Brain microvascular endothelial cell (primary cell): ENCODE measurements around the gene GPR171.
"Not testable (repeated sequence)": the region's sequence is repeated elsewhere in the genome, so short reads cannot be mapped to it uniquely, and the experiment has no call there.

ENCODE experiments used
- DNase-seq: peaks from one replicate; pipeline ENCODE4 v3.0.0-alpha.2; 2020
- H3K27ac ChIP-seq: fragments of 250-450 bp; sonication (Bioruptor Pico); 2 replicates; pipeline ENCODE4 v1.5.1; 2020; ENCODE audit warnings: mild to moderate bottlenecking, moderate library complexity
- H3K27me3 ChIP-seq: fragments of 250-450 bp; sonication (Bioruptor Pico); replicated peaks from 2 replicates; pipeline ENCODE4 v1.5.1; 2020; ENCODE audit warnings: mild to moderate bottlenecking
- H3K36me3 ChIP-seq: fragments of 250-450 bp; sonication (Bioruptor Pico); replicated peaks from 2 replicates; pipeline ENCODE4 v1.5.1; 2020; ENCODE audit warnings: mild to moderate bottlenecking
- H3K4me3 ChIP-seq: 2 replicates; pipeline ENCODE4 v1.5.1; 2011; ENCODE audit warnings: low read depth, mild to moderate bottlenecking, control low read depth, low read length, moderate library complexity
- CTCF ChIP-seq: IDR thresholded peaks from 2 replicates; pipeline ENCODE4 v1.5.1; 2011; ENCODE audit warnings: low read depth, mild to moderate bottlenecking, moderate library complexity, low read length, control low read depth, inconsistent platforms; ENCODE audit errors: missing control alignments
- in situ Hi-C: cut with HindIII; loops from 2 replicates; pipeline ENCODE4 v1.10.0; 2017; ENCODE audit warnings: low sequenced_read_pairs, low pct_ligation_motif_present

Gene GPR171

DNA sequence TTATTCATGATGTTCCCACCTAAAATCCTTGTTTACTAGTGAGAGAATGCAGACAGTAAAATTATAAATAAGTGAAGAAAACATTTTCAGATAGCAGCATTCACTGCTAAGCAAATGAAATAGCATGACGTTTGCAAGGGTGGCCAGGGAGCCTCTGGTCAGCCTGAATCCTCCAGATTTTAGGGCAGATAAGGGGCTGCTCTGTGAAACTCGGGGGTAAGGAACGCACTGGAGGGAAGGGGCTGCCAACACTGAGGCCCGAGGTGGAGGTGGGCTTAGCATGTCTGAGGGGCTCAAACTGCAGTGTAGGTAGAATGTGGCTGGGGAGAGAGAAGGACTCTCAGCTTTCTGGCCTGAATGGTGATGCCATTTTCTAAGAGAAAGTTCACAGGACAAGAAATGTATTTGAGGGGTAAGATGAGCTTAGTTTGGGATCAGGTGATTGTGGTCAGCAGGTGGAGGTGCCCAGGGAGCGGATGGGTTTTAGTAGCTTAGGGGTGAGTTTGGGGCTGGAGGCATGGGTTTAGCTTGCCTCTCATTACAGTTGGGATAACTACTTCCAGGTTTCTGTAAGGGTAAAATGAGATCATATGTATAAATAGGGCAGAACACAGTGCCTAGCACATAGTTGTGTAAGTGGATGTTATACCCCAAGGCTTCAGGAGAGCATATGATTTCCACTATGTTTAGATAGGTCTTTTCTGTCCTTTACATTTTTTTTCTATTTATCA lies 20.5 kb downstream of the GPR171 start:
- TF ChIP-seq CTCF: no peak
- Histone ChIP-seq H3K27ac (no peak overlapping the region), H3K36me3 (no peaks in the 10 kb centered on the region), H3K4me3 (no peak overlapping the region), H3K27me3 (no peaks in the 10 kb centered on the region)
- no peak for DNase-seq
- in situ Hi-C loops: no loop called here

GRCh38 chr3:151178208-151178845 lies 24.7 kb downstream of the GPR171 start:
- no peak for TF ChIP-seq CTCF
- Histone ChIP-seq H3K4me3 (no peak overlapping the region), H3K27ac (no peak overlapping the region), H3K27me3 (no peaks in the 10 kb centered on the region), H3K36me3 (no peaks in the 10 kb centered on the region)
- no peak for DNase-seq
- in situ Hi-C loops: no loop called here

DNA sequence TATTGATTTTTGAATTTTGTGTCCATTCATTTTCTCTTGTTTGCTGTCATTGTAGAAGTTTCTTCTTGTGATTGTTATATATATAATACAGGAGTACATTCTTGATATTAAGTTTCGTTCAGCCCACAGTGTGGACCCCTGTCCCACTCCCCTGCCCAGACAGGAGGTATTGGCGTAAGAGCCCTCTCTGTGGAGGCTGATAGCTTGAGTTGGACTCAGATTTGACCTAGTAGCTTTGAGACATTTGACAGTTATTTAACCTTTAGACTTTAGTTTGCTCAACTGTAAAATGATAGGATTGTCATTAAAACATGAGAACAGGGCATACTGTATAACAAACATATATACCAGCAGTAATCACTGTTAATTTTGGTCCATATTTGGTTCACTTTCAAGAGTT lies 27.1 kb downstream of the GPR171 start:
- H3K4me3 ChIP-seq: no peak overlapping the region
- TF ChIP-seq CTCF: no peak
- H3K36me3 ChIP-seq: no peaks in the 10 kb centered on the region
- in situ Hi-C loops: no loop called here
- DNase-seq: no peak
- no peaks in the 10 kb centered on the region for H3K27me3 ChIP-seq
- no peak overlapping the region for H3K27ac ChIP-seq

- no peaks in the 10 kb centered on the region for H3K36me3 ChIP-seq
- TF ChIP-seq CTCF: no peak
- no peak for DNase-seq
- in situ Hi-C loops: no loop called here
- no peak overlapping the region for H3K27ac ChIP-seq
- H3K4me3 ChIP-seq: no peak overlapping the region
- no peaks in the 10 kb centered on the region for H3K27me3 ChIP-seq
These were observed 28.7 kb downstream of the GPR171 start for GRCh38 chr3:151174351-151174750.

DNA sequence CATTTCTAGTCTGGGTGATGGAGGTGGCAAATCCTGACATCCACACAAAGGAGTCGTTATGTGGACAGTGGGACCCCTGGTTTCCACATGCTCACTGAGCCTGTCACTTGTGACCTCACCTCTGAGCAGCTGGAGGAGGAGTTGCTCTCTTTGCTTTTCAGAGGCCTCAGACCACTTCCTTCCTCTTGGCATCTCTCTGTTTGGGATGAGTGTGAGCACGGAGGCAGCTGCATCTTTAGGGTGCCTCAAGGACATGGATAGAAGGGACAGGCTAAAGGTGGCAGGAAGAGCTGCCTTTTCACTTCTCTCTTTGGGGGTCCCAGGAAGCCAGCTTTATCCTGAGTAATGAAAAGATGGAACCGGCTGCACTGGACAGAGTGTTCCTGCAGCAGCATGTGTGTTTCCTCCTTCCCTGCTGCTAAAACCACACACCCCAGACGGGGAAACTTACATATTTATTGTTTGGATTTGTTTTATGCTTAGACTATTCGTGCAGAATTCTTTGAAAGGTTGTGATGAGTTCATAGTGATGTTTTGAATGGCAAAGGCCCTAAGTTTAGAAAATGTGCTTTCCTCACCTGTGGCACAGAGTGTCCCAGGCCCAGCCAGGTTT lies 31.8 kb downstream of the GPR171 start:
- TF ChIP-seq CTCF: no peak
- H3K27me3 ChIP-seq: no peaks in the 10 kb centered on the region
- in situ Hi-C loops: no loop called here
- H3K36me3 ChIP-seq: no peaks in the 10 kb centered on the region
- no peak overlapping the region for H3K27ac ChIP-seq
- no peak overlapping the region for H3K4me3 ChIP-seq
- DNase-seq: peak; percentile 24

GRCh38 chr3:151169948-151170679 lies 32.9 kb downstream of the GPR171 start:
- H3K4me3 ChIP-seq, DNase-seq, in situ Hi-C loops: not testable (repeated sequence)

More at GRCh38 chr3:151169948-151170679, 32.9 kb downstream of the GPR171 start:
- H3K27me3 ChIP-seq, H3K36me3 ChIP-seq, H3K27ac ChIP-seq: not testable (repeated sequence)
